Endothelial cell of umbilical vein (primary cell): ENCODE results near the gene JPT2. TPM values are rescaled to one million over a fixed set of nuclear protein-coding genes. Genes with fewer than 3 reads are reported as not detected.

Experiments used
- BruUV-seq: library from RNA; stranded (reverse); fragments of 400-500 nt; replicated peaks from 2 replicates; lab custom pipeline; 2021; lab: Mats Ljungman, UMichigan
- CTCF ChIA-PET: fragments of 300-600, 350-600 bp; sonication (Branson Sonifier 250); formaldehyde crosslinking; loops from one replicate; lab custom pipeline; 2021; ENCODE audit warnings: antibody characterized with exemption, inconsistent platforms; lab: Charles Lee
- POLR2A ChIA-PET: fragments of 300-600, 350-600 bp; sonication (Branson Sonifier 250); formaldehyde crosslinking; loops from one replicate; lab custom pipeline; 2021; ENCODE audit warnings: antibody characterized with exemption, inconsistent platforms; lab: Charles Lee
- DNase-seq: peaks from one replicate; pipeline ENCODE4 v3.0.0-alpha.2; 2011; ENCODE audit warnings: low read depth, low spot score
- FAIRE-seq: peaks from 2 replicates; lab custom pipeline; 2011; peaks lifted over from hg19 to GRCh38; lab: Jason Lieb, UNC
- H2AFZ ChIP-seq: 2 replicates; pipeline ENCODE4 v1.6.0; 2012; ENCODE audit warnings: low read depth, low read length, control low read depth, inconsistent platforms
- H3K27ac ChIP-seq: 2 replicates; pipeline ENCODE4 v1.5.1; 2011; ENCODE audit warnings: low read depth, mild to moderate bottlenecking, control low read depth, low read length, moderate library complexity; ENCODE audit not compliant: insufficient read depth
- H3K27me3 ChIP-seq, 2 experiments: 2 replicates each; pipeline versions ENCODE4 v1.6.0 to v1.6.1; 2011; ENCODE audit warnings: low read length in 2 of 2, mixed read lengths in 1 of 2; ENCODE audit not compliant: control insufficient read depth in 2 of 2, insufficient read depth in 2 of 2
- H3K36me3 ChIP-seq, 2 experiments: 2 replicates in 1 of 2; 3 replicates in 1 of 2; pipeline ENCODE4 v1.5.1; 2011; ENCODE audit warnings: low read length in 2 of 2, mild to moderate bottlenecking in 1 of 2, moderate library complexity in 1 of 2; ENCODE audit not compliant: control insufficient read depth in 2 of 2, insufficient read depth in 2 of 2; ENCODE audit errors: extremely low read depth in 1 of 2
- H3K4me1 ChIP-seq: 3 replicates; pipeline ENCODE4 v1.5.1; 2011; ENCODE audit warnings: mild to moderate bottlenecking, low read length; ENCODE audit not compliant: control insufficient read depth, insufficient read depth; ENCODE audit errors: extremely low read depth
- H3K4me2 ChIP-seq: 2 replicates; pipeline ENCODE4 v1.6.1; 2011; ENCODE audit warnings: low read length, control low read depth, mixed read lengths; ENCODE audit not compliant: insufficient read depth
- H3K4me3 ChIP-seq, 3 experiments: fragments of 200-600 bp in 1 of 3; sonication (generic), shearing (Covaris generic) in 1 of 3; replicated peaks in 1 of 3; 2 replicates each; pipeline ENCODE4 v1.5.1; 2011 to 2016; ENCODE audit warnings: control low read depth in 3 of 3, low read length in 3 of 3, mild to moderate bottlenecking in 2 of 3, inconsistent platforms in 1 of 3, low read depth in 1 of 3, moderate library complexity in 1 of 3; ENCODE audit not compliant: insufficient read depth in 1 of 3
- H3K79me2 ChIP-seq: 2 replicates; pipeline ENCODE4 v1.6.0; 2012; ENCODE audit warnings: low read length, inconsistent platforms; ENCODE audit not compliant: control insufficient read depth, insufficient read depth
- H3K9ac ChIP-seq: replicated peaks from 2 replicates; pipeline ENCODE3; 2011; ENCODE audit warnings: low read length, control low read depth; ENCODE audit not compliant: insufficient read depth; ENCODE audit errors: extremely low read depth
- H3K9me1 ChIP-seq: replicated peaks from 3 replicates; pipeline ENCODE4 v1.6.0; 2011; ENCODE audit warnings: mild to moderate bottlenecking, low read length; ENCODE audit not compliant: control insufficient read depth, insufficient read depth; ENCODE audit errors: extremely low read depth
- H3K9me3 ChIP-seq: replicated peaks from 2 replicates; pipeline ENCODE4 v1.5.1; 2012; ENCODE audit warnings: low read length, inconsistent platforms; ENCODE audit not compliant: control insufficient read depth, insufficient read depth
- H4K20me1 ChIP-seq: replicated peaks from 2 replicates; pipeline ENCODE3; 2011; ENCODE audit warnings: mild to moderate bottlenecking, low read length; ENCODE audit not compliant: control insufficient read depth, insufficient read depth; ENCODE audit errors: extremely low read depth
- FOS ChIP-seq: IDR thresholded peaks from 2 replicates; pipeline ENCODE4 v1.6.1; 2011; ENCODE audit warnings: mild to moderate bottlenecking, low read length, moderate library complexity, borderline replicate concordance; ENCODE audit not compliant: insufficient read depth
- GATA2 ChIP-seq: IDR thresholded peaks from 2 replicates; pipeline ENCODE4 v1.7.0; 2011; ENCODE audit warnings: low read depth, mild to moderate bottlenecking, moderate library complexity, mixed read lengths, low read length; ENCODE audit not compliant: insufficient read length, insufficient read depth
- JUN ChIP-seq: IDR thresholded peaks from 2 replicates; pipeline ENCODE4 v1.6.1; 2011; ENCODE audit warnings: borderline replicate concordance, low read depth; ENCODE audit not compliant: insufficient read length, insufficient read depth
- MAX ChIP-seq: IDR thresholded peaks from 2 replicates; pipeline ENCODE4 v1.6.1; 2011; ENCODE audit not compliant: insufficient read depth, insufficient read length
- MYC ChIP-seq: IDR thresholded peaks from one replicate; pipeline ENCODE4 v1.6.1; 2011; ENCODE audit warnings: mild to moderate bottlenecking, low read depth, low read length
- POLR2A ChIP-seq: IDR thresholded peaks from 2 replicates; pipeline ENCODE4 v1.6.1; 2012; ENCODE audit warnings: low read depth, mild to moderate bottlenecking, control low read depth, low read length
- POLR2AphosphoS5 ChIP-seq: IDR thresholded peaks from 2 replicates; pipeline ENCODE4 v1.6.1; 2012; ENCODE audit warnings: low read depth, mild to moderate bottlenecking, control low read depth, low read length, moderate library complexity; ENCODE audit not compliant: insufficient read depth
- dilution Hi-C: fragments of 300-500 bp; cut with MboI; formaldehyde crosslinking; loops from one replicate; pipeline ENCODE4 v1.15.0; 2019; ENCODE audit warnings: low sequenced_read_pairs; ENCODE audit not compliant: extremely low pct_ligation_motif_present
- intact Hi-C: fragments of 100-400 bp; cut with micrococcal nuclease; formaldehyde crosslinking; loops from one replicate; pipeline ENCODE4 v1.10.0; 2022
- polyA plus RNA-seq, 4 experiments: library from polyadenylated mRNA; depleted of rRNA in 3 of 4; stranded (reverse) in 3 of 4; unstranded in 1 of 4; fragments of >200 nt; gene quantifications; 2 replicates each; pipeline versions ENCODE4 v1.2.1 to v1.2.3, GENCODE V29; 2011 to 2012; ENCODE audit warnings: missing spikeins in 1 of 4
- total RNA-seq: library from RNA; stranded (reverse); gene quantifications from 2 replicates; pipeline ENCODE4 v1.2.3, GENCODE V29; 2021
- TF ChIP-seq, protein P1 (sequence below), 2 donors: IDR thresholded peaks; 1 replicate in 1 of 2; 2 replicates in 1 of 2; pipeline ENCODE4 v1.5.1; 2011; ENCODE audit warnings: low read length in 2 of 2, mild to moderate bottlenecking in 2 of 2, moderate library complexity in 2 of 2, control low read depth in 1 of 2, inconsistent platforms in 1 of 2, low read depth in 1 of 2; ENCODE audit not compliant: insufficient read depth in 1 of 2; ENCODE audit errors: extremely low read depth in 1 of 2

JPT2 gene
- total and polyA plus RNA-seq, 2 donors (not counting 3 experiments of a cell fraction or from before 2014, with no cell fraction given): 35.8 to 93.3 TPM

GRCh38 chr16:1674751-1675664 is 3.1 kb upstream of the JPT2 start:
- Histone ChIP-seq H3K4me2 (no peak overlapping the region), H3K27me3 (no peaks in the 10 kb centered on the region), H3K36me3 (peaks cover 9 to 44% of the 10 kb centered on the region in 2 experiments), H3K9me3 (no peaks in the 10 kb centered on the region), H2AFZ (no peak overlapping the region), H3K27ac (no peak overlapping the region), H3K79me2 (peaks cover 17% of the 10 kb centered on the region), H3K9ac (no peak overlapping the region), H3K9me1 (no peaks in the 10 kb centered on the region), H4K20me1 (no peaks in the 10 kb centered on the region), H3K4me1 (peaks cover 12% of the 10 kb centered on the region), H3K4me3 (no peak overlapping the region)
- POLR2A ChIA-PET: no interaction called here
- no TSS peak for BruUV-seq
- TF ChIP-seq POLR2AphosphoS5 (no peak), FOS (no peak), POLR2A (no peak), MAX (no peak), GATA2 (no peak), JUN (no peak), MYC (no peak)
- TF ChIP-seq, protein P1, sequence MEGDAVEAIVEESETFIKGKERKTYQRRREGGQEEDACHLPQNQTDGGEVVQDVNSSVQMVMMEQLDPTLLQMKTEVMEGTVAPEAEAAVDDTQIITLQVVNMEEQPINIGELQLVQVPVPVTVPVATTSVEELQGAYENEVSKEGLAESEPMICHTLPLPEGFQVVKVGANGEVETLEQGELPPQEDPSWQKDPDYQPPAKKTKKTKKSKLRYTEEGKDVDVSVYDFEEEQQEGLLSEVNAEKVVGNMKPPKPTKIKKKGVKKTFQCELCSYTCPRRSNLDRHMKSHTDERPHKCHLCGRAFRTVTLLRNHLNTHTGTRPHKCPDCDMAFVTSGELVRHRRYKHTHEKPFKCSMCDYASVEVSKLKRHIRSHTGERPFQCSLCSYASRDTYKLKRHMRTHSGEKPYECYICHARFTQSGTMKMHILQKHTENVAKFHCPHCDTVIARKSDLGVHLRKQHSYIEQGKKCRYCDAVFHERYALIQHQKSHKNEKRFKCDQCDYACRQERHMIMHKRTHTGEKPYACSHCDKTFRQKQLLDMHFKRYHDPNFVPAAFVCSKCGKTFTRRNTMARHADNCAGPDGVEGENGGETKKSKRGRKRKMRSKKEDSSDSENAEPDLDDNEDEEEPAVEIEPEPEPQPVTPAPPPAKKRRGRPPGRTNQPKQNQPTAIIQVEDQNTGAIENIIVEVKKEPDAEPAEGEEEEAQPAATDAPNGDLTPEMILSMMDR (IDR thresholded peaks at IDR 0.05; ENCODE audit: extremely low read depth in 1 of 2, insufficient read depth in 1 of 2, low read depth in 1 of 2, low read length in 2 of 2): no peak
- CTCF ChIA-PET: interaction anchor here (0.7 to 5.9 kb wide), 3 partner anchors 9 to 180 kb away, joined by 4 to 52 read pairs (median 6); partner anchors contain the start of gene MAPK8IP3
- peak; percentile 64 for FAIRE-seq
- DNase-seq: no peak
- dilution Hi-C loops (no loop called here), intact Hi-C loops (no loop called here)
